Duodenal mucosa (tissue), 2 donors: Measurements from ENCODE around the gene RANBP10.

Experiments
- H3K27ac ChIP-seq: one replicate; pipeline ENCODE4 v1.7.0; 2013; ENCODE audit warnings: low read depth, low read length
- H3K27me3 ChIP-seq, 2 donors: one replicate each; pipeline ENCODE4 v1.7.0; 2013; ENCODE audit warnings: low read length in 2 of 2, control low read depth in 1 of 2; ENCODE audit not compliant: insufficient read depth in 2 of 2, control insufficient read depth in 1 of 2
- H3K36me3 ChIP-seq, 2 donors: one replicate each; pipeline ENCODE4 v1.7.0; 2013; ENCODE audit warnings: low read length in 2 of 2, control low read depth in 1 of 2; ENCODE audit not compliant: insufficient read depth in 2 of 2, control insufficient read depth in 1 of 2
- H3K4me1 ChIP-seq, 2 donors: one replicate each; pipeline ENCODE4 v1.7.0; 2013; ENCODE audit warnings: low read length in 2 of 2, control low read depth in 1 of 2; ENCODE audit not compliant: insufficient read depth in 2 of 2, control insufficient read depth in 1 of 2
- H3K4me3 ChIP-seq, 2 donors: one replicate each; pipeline ENCODE4 v1.7.0; 2013; ENCODE audit warnings: low read length in 2 of 2, low read depth in 1 of 2
- H3K9ac ChIP-seq, 2 donors: one replicate each; pipeline ENCODE4 v1.7.0; 2013; ENCODE audit warnings: low read length in 2 of 2, low read depth in 1 of 2
- H3K9me3 ChIP-seq, 2 donors: one replicate each; pipeline ENCODE4 v1.7.0; 2013; ENCODE audit warnings: low read length in 2 of 2, control low read depth in 1 of 2; ENCODE audit not compliant: control insufficient read depth in 1 of 2

RANBP10 gene

DNA sequence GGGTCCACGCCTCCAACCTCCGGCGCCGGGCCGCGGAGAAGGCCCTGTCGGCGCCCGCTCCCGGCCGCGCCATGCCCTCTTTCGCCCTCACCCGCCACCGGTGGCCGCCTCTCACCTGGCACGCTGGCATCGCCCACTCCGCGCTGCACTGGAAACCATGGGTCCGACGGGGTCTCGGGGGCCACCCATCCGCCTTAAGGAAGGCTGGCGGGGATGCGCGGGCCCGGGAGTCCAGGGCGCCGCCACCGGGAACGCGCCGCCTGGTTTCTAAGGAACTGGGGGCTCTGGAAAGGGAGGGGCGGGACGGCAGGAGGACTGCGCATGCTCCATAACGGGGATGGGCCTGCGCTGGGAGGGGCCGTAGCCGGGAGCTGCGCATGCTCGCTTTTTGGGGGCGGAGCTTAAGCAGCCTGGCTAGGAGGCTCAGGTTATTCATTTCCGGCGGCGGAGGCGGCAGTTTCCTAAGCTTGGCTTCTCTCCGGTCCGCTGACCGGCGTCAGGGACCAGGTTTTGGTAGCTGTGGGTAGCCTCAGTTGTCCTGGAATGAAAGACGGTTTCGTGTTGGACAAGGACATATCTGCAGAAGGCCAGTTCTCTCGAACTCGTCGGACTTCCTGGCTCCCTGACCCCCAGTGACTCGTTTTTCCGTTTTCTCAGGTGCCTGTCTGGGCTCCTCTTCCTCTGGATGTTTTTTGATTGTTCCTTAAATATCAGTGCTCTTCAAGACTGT is 87.1 kb downstream of the RANBP10 start, which contains the start of gene GFOD2:
TSS of gene GFOD2 (minus strand) at position 269 of the 730 bp plus-strand sequence. CDS start 33,601 bp downstream, outside the sequence.
- H3K9me3 ChIP-seq: no peaks in the 10 kb centered on the region
- H3K27ac ChIP-seq: peak within 1 kb of the TSS; percentile 67
- peaks cover 3 to 10% of the 10 kb centered on the region in 2 donors for H3K36me3 ChIP-seq
- H3K27me3 ChIP-seq: no peaks in the 10 kb centered on the region
- H3K4me3 ChIP-seq: peak within 1 kb of the TSS; percentile 85 to 97
- peak within 1 kb of the TSS; percentile 69 to 90 for H3K9ac ChIP-seq
- H3K4me1 ChIP-seq: peaks cover 43 to 44% of the 10 kb centered on the region in 2 donors

- peak overlapping the region; percentile 85 to 97 for H3K4me3 ChIP-seq
- H3K9me3 ChIP-seq: no peaks in the 10 kb centered on the region
- H3K27ac ChIP-seq: no peak overlapping the region
- H3K4me1 ChIP-seq: peaks cover 44 to 48% of the 10 kb centered on the region in 2 donors
- H3K27me3 ChIP-seq: no peaks in the 10 kb centered on the region
- H3K9ac ChIP-seq: peak overlapping the region; percentile 69 to 90
- peaks cover 0 to 5% of the 10 kb centered on the region in 2 donors for H3K36me3 ChIP-seq
Measured at GRCh38 chr16:67718668-67719047, 87.7 kb downstream of the RANBP10 start.

DNA sequence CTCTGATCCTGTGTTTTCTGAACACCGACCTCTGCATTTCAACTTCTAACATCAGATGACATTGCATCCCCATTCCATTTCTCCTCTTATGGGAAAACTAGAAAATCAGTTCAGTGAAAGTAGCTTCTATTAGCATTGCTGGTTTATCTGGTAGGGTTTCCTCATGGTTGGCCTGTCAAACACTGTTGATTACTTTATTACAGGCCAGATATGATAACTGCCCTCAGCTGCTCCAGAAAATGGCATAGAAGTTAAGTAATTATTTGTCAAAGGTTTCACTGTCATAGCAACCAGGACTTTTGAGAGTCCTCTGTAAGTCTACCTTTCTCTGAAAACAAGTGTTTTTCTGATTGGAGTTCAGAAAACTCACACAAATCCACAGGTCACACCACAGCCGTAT is 90.3 kb downstream of the RANBP10 start:
- Histone ChIP-seq H3K4me3 (peak overlapping the region; percentile 27 to 40), H3K4me1 (peaks cover 44 to 50% of the 10 kb centered on the region in 2 donors), H3K9ac (no peak overlapping the region), H3K36me3 (no peaks in the 10 kb centered on the region), H3K27ac (no peak overlapping the region), H3K9me3 (no peaks in the 10 kb centered on the region), H3K27me3 (no peaks in the 10 kb centered on the region)

DNA sequence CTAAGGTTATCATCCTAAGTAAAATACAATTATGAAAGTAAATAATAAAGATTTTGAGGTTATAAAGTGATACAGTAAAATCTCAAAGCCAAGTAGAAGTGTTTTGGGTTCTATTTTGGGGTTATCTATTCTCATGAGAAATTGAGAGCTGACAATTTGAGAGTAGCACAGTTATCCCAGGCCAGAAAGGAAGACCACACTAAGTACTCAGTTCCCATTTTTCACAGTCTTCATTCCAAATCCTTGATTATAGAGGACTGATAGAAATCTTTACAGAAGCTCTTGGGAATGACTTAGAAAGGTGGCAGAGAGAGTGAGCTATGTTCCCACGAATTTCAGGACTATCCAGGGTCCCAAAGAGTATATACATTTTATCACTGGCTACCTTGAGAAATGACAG is 91.8 kb downstream of the RANBP10 start:
- H3K9ac ChIP-seq: no peak overlapping the region
- no peak overlapping the region for H3K27ac ChIP-seq

DNA sequence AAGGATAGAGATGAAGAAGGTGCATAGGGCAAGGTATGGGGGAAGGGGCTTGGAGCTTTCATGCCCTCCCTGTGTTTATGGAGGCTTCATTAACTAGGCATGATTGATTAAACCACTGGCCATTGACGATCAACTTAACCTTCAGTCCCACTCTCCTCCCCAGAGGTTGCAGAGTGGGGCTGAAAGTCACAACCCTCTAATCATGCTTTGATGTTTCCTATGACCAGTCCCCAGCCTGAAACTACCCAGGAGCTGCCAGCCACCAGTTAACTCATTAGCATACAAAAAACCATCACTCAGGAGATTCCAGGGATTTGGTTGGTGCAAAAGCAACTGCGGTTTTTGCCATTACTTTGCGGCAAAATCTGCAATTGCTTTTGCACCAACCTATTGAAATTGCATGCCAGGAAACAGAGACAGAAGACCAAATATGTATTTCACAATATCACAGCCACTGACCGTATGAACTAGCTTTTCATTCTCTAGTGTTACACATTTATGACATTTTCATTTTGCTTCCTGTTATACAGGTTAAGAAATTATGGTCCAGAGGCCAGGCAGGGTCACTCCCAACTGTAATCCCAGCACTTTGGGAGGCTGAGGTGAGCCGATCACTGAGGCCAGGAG is 92.6 kb downstream of the RANBP10 start:
- no peaks in the 10 kb centered on the region for H3K36me3 ChIP-seq
- H3K27ac ChIP-seq: no peak overlapping the region
- no peaks in the 10 kb centered on the region for H3K27me3 ChIP-seq
- H3K4me1 ChIP-seq: peaks cover 45 to 46% of the 10 kb centered on the region in 2 donors
- H3K9ac ChIP-seq: no peak overlapping the region
- H3K9me3 ChIP-seq: no peaks in the 10 kb centered on the region
- no peak overlapping the region for H3K4me3 ChIP-seq

More for the DNA sequence above, 91.8 kb downstream of the RANBP10 start:
- Histone ChIP-seq H3K4me1 (peaks cover 41 to 45% of the 10 kb centered on the region in 2 donors), H3K36me3 (no peaks in the 10 kb centered on the region), H3K27me3 (no peaks in the 10 kb centered on the region), H3K4me3 (peak overlapping the region; percentile 11 to 33), H3K9me3 (no peaks in the 10 kb centered on the region)

DNA sequence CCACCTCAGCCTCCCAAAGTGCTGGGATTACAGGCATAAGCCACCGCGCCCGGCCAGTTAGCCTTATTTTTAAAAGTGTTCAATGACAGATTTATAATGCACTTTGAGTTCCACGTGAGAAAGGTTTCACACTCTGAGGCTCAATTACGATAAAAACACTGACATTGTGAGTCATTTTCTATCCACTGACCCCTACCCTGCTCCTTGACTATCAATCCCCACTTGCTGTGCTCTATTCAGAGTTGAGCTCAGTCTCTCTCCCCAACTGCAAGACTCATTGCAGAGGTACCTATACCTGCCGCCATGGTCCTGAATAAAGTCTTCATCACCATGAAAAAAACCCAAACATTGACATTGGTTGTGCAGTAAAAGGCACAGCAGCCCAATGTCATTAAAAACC is 95.8 kb downstream of the RANBP10 start:
- Histone ChIP-seq H3K27ac (no peak overlapping the region), H3K27me3 (no peaks in the 10 kb centered on the region), H3K4me3 (no peak overlapping the region), H3K4me1 (peaks cover 15 to 20% of the 10 kb centered on the region in 2 donors), H3K9me3 (no peaks in the 10 kb centered on the region), H3K9ac (no peak overlapping the region), H3K36me3 (no peaks in the 10 kb centered on the region)

GRCh38 chr16:67709050-67709449 is 97.3 kb downstream of the RANBP10 start:
- no peaks in the 10 kb centered on the region for H3K9me3 ChIP-seq
- peaks cover 5 to 8% of the 10 kb centered on the region in 2 donors for H3K4me1 ChIP-seq
- no peaks in the 10 kb centered on the region for H3K27me3 ChIP-seq
- peaks cover 0 to 5% of the 10 kb centered on the region in 2 donors for H3K36me3 ChIP-seq
- no peak overlapping the region for H3K4me3 ChIP-seq
- H3K9ac ChIP-seq: no peak overlapping the region
- H3K27ac ChIP-seq: no peak overlapping the region

- no peaks in the 10 kb centered on the region for H3K27me3 ChIP-seq
- H3K9me3 ChIP-seq: no peaks in the 10 kb centered on the region
- H3K4me3 ChIP-seq: no peak overlapping the region
- peaks cover 0 to 5% of the 10 kb centered on the region in 2 donors for H3K36me3 ChIP-seq
- no peak overlapping the region for H3K9ac ChIP-seq
- peaks cover 0 to 8% of the 10 kb centered on the region in 2 donors for H3K4me1 ChIP-seq
- H3K27ac ChIP-seq: no peak overlapping the region
Measured at GRCh38 chr16:67708368-67708771, 98.0 kb downstream of the RANBP10 start.

- H3K4me1 ChIP-seq: peaks cover 0 to 8% of the 10 kb centered on the region in 2 donors
- H3K4me3 ChIP-seq: no peak overlapping the region
- H3K9me3 ChIP-seq: no peaks in the 10 kb centered on the region
- H3K9ac ChIP-seq: no peak overlapping the region
- H3K36me3 ChIP-seq: peaks cover 0 to 5% of the 10 kb centered on the region in 2 donors
- H3K27me3 ChIP-seq: no peaks in the 10 kb centered on the region
- no peak overlapping the region for H3K27ac ChIP-seq
Measured at GRCh38 chr16:67707790-67708189, 98.6 kb downstream of the RANBP10 start.

GRCh38 chr16:67707210-67707609 is 99.2 kb downstream of the RANBP10 start:
- no peaks in the 10 kb centered on the region for H3K27me3 ChIP-seq
- peaks cover 0 to 8% of the 10 kb centered on the region in 2 donors for H3K4me1 ChIP-seq
- H3K9me3 ChIP-seq: no peaks in the 10 kb centered on the region
- no peak overlapping the region for H3K27ac ChIP-seq
- H3K4me3 ChIP-seq: no peak overlapping the region
- H3K36me3 ChIP-seq: peaks cover 0 to 5% of the 10 kb centered on the region in 2 donors
- no peak overlapping the region for H3K9ac ChIP-seq
